ENCODE results near the gene PHAF1.

- TF ChIP-seq CREB5 (CRISPR knock-in tag; IDR thresholded peaks at IDR 0.05; ENCODE audit: low read depth) (no peak), GLIS3 (CRISPR knock-in tag; IDR thresholded peaks at IDR 0.05) (no peak), CSRNP3 (CRISPR knock-in tag; IDR thresholded peaks at IDR 0.05) (no peak), TSHZ2 (CRISPR knock-in tag; IDR thresholded peaks at IDR 0.05) (no peak), RARB (CRISPR knock-in tag; IDR thresholded peaks at IDR 0.05) (no peak), OSR1 (CRISPR knock-in tag; IDR thresholded peaks at IDR 0.05) (no peak), ISL1 (CRISPR knock-in tag; IDR thresholded peaks at IDR 0.05) (no peak), TOX (CRISPR knock-in tag; IDR thresholded peaks at IDR 0.05; ENCODE audit: borderline replicate concordance) (no peak)
These were observed 83.1 kb downstream of the PHAF1 start for GRCh38 chr16:67192781-67193361.
